ENCODE results near the gene STIL.

DNA sequence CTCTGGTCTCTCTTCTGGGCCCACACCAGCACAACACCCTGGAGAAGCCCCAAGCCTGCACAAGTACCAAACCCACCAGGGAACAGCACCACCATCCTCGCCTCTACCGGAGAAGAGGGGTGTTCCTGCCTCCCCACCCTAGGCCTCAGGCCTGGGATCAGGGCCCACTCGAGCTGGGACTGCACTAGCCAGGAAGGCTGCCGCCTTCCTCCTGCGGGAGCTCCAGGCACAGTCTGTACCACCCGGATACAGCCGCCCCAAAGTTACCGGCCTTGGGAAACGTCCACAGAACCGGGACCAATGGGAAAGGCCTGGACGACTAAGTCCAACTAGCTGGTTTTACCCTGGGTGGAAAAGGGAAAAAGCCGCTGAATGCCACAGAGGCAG is 85.3 kb downstream of the STIL start:
- TF ChIP-seq SPI1 (IDR thresholded peaks at IDR 0.05; ENCODE audit: borderline replicate concordance, low read depth) (no peak), GABPA (IDR thresholded peaks at IDR 0.05; ENCODE audit: low read depth) (no peak), POLR2AphosphoS5 (IDR thresholded peaks at IDR 0.05; ENCODE audit: low read depth) (no peak)
- TF ChIP-seq, protein P1, sequence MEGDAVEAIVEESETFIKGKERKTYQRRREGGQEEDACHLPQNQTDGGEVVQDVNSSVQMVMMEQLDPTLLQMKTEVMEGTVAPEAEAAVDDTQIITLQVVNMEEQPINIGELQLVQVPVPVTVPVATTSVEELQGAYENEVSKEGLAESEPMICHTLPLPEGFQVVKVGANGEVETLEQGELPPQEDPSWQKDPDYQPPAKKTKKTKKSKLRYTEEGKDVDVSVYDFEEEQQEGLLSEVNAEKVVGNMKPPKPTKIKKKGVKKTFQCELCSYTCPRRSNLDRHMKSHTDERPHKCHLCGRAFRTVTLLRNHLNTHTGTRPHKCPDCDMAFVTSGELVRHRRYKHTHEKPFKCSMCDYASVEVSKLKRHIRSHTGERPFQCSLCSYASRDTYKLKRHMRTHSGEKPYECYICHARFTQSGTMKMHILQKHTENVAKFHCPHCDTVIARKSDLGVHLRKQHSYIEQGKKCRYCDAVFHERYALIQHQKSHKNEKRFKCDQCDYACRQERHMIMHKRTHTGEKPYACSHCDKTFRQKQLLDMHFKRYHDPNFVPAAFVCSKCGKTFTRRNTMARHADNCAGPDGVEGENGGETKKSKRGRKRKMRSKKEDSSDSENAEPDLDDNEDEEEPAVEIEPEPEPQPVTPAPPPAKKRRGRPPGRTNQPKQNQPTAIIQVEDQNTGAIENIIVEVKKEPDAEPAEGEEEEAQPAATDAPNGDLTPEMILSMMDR (IDR thresholded peaks at IDR 0.05; ENCODE audit: insufficient read depth, low read length), result no peak
